ENCODE data around the gene VMAC. TPM values are rescaled to one million over a fixed set of nuclear protein-coding genes. Genes with fewer than 3 reads are reported as not detected.
"Not testable (repeated sequence)": the region's sequence is repeated elsewhere in the genome, so short reads cannot be mapped to it uniquely, and the experiment has no call there.

The VMAC gene, protein sequence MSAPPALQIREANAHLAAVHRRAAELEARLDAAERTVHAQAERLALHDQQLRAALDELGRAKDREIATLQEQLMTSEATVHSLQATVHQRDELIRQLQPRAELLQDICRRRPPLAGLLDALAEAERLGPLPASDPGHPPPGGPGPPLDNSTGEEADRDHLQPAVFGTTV
- total RNA-seq = 1 to 10 TPM; 1.7 to 3.9 (median 2.8) TPM
- long read RNA-seq = 0 reads

DNA sequence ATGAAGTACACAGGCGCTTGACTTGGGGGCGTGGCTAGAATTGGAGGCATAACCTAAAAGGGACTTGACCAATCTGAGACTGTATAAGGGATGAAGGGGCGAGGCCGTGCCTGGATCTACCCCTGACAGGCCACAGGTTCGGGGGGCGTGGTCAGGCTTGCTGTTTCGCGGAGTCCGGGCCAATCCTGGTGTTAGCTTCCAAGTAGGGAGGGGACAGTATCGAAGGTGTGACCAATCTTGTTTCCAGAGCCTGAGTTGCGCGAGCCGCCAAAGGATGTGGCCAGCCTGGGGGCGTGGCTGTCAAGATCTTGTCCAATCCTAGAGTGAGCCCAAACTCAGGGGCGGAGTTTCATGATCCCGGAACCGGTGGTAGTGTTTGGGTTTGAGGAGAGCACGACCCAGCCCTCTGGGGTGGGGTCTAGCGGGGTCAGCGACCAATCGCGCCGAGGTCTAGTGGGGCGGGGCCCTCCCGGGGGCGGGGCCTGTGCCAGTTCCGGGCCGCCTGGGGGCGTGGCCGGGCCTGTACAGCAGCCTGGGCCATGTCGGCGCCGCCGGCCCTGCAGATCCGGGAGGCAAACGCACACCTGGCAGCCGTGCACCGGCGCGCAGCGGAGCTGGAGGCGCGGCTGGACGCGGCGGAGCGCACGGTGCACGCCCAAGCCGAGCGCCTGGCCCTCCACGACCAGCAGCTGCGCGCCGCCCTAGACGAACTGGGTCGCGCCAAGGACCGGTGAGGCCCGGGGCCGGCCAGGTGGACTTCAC lies at the start of gene VMAC:
Gene VMAC, plus strand, starts transcription at position 521 of the 762 bp plus-strand sequence. Its CDS starts 19 bp downstream, at position 540.
- WGBS (ENCODE audit: insufficient coverage, low coverage, low lambda C conversion rate, missing lambda C conversion rate) = 0% methylated on average over 5 of the region's 61 CpGs
- H3K4me3 ChIP-seq = peak within 1 kb of the TSS; percentile 88 to 99 (median 99)
- peak within 1 kb of the TSS; percentile 73 to 88 (median 76) for H3K27ac ChIP-seq
- TF ChIP-seq, protein P1, sequence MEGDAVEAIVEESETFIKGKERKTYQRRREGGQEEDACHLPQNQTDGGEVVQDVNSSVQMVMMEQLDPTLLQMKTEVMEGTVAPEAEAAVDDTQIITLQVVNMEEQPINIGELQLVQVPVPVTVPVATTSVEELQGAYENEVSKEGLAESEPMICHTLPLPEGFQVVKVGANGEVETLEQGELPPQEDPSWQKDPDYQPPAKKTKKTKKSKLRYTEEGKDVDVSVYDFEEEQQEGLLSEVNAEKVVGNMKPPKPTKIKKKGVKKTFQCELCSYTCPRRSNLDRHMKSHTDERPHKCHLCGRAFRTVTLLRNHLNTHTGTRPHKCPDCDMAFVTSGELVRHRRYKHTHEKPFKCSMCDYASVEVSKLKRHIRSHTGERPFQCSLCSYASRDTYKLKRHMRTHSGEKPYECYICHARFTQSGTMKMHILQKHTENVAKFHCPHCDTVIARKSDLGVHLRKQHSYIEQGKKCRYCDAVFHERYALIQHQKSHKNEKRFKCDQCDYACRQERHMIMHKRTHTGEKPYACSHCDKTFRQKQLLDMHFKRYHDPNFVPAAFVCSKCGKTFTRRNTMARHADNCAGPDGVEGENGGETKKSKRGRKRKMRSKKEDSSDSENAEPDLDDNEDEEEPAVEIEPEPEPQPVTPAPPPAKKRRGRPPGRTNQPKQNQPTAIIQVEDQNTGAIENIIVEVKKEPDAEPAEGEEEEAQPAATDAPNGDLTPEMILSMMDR (IDR thresholded peaks at IDR 0.05) = no peak
- TF ChIP-seq POLR2A (IDR thresholded peaks at IDR 0.05) = peak; percentile 87
- peaks cover 0 to 34% (median 5%) of the 10 kb centered on the region in 4 donors for H3K4me1 ChIP-seq
- ATAC-seq (peak; percentile 75 to 86 (median 80)), DNase-seq (peak; percentile 100)
- no peaks in the 10 kb centered on the region for H3K9me3 ChIP-seq
- H3K36me3 ChIP-seq = peaks cover 0 to 5% (median 2%) of the 10 kb centered on the region in 4 donors
- intact Hi-C loops (cut with DNase I) = no loop called here
- no peaks in the 10 kb centered on the region for H3K27me3 ChIP-seq

DNA sequence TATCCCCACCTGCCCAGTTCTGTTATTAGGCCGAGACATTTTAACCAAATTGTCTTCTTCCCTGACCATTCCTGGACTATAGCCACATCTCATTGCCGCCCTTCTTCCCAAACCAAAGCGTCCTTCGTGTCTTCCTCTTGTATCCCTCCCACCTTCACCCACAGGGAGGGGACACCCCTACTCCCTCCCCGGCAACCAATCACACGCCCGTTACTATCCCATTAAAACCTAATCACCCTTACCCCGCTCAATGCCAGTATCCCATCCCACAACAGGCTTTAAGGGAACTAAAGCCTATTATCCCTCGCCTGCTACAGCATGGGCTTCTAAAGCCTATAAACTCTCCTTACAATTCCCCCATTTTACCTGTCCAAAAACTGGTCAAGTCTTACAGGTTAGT lies 49.5 kb upstream of the VMAC start:
- H3K9me3 ChIP-seq; ATAC-seq; H3K27me3 ChIP-seq; intact Hi-C loops (cut with DNase I); H3K4me1 ChIP-seq; H3K4me3 ChIP-seq; H3K27ac ChIP-seq; H3K36me3 ChIP-seq; DNase-seq: not testable (repeated sequence)
- 90% methylated on average over 9 of the region's 9 CpGs for WGBS (ENCODE audit: insufficient coverage, low coverage, low lambda C conversion rate, missing lambda C conversion rate)

DNA sequence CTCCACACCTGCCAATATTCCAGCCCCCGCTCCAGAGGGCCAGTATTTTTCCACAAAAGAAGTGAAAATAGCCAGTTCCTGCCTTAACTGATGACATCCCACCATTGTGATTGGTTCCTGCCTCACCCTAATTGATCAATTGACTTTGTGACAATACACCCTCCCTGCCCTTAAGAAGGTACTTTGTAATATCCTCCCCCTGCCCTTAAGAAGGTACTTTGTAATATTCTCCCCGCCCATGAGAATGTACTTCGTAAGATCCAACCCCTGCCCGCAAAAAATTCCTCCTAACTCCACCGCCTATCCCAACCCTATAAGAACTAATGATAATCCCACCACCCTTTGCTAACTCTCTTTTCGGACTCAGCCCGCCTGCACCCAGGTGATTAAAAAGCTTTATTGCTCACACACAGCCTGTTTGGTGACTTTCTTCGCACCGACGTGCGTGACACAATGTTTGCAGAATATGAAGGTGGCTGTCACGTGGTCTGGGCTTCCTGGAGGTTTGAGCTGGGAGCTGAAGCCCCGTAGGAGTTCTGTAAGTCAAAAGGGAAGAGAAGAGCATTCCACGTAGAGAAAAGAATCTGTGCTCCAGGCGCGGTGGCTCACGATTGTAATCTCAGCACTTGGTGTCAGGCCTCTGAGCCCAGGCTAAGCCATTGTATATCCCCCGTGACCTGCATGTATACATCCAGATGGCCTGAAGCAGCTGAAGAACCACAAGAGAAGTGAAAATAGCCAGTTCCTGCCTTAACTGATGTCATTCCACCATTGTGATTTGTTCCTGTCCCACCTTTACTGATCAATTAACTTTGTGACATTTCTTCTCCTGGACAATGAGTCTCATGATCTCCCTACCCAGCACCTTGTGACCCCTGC lies 47.2 kb upstream of the VMAC start:
- H3K27me3 ChIP-seq = no peaks in the 10 kb centered on the region
- DNase-seq = no peak
- WGBS (ENCODE audit: insufficient coverage, low coverage, low lambda C conversion rate, missing lambda C conversion rate) = 82% methylated on average over 12 of the region's 18 CpGs
- H3K9me3 ChIP-seq = no peaks in the 10 kb centered on the region
- intact Hi-C loops (cut with DNase I) = no loop called here
- H3K27ac ChIP-seq = no peak overlapping the region
- TF ChIP-seq, protein P1 (IDR thresholded peaks at IDR 0.05) = no peak
- no peak for TF ChIP-seq POLR2A (IDR thresholded peaks at IDR 0.05)
- H3K36me3 ChIP-seq = no peaks in the 10 kb centered on the region
- ATAC-seq = no peak
- no peak overlapping the region for H3K4me3 ChIP-seq
- no peaks in the 10 kb centered on the region for H3K4me1 ChIP-seq

DNA sequence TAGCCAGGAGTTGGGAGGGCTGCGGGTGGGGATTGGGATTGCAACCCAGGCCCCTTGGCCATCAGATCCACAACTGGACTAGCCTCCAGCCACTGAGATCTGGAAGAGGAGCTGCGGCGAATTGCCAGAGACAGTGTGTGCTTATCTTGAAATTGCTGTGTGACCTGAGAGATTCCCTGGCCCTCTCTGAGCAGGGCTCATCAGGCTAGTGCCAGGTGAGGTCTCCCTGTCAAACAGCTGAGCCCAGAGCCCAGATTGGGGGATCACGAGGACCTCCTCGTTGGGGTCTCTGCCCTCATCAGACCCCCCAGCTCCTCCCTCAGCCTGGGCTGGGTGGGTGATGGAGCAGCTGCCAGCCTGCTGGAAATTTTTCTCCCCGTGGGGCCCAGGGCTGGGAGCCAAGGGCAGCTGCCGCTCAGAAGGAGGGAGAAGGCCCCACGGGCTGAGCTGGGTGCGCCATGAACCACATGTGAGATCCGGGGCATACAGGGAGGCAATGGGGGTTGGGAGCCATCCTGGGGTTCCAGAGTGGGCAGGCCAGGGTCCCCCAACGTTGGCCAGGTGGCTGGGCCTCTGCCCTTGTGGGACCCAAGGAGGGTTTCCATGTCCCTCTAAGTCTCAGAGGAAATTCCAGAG lies 41.5 kb upstream of the VMAC start:
- Histone ChIP-seq H3K27me3 (no peaks in the 10 kb centered on the region), H3K36me3 (no peaks in the 10 kb centered on the region), H3K4me1 (no peaks in the 10 kb centered on the region), H3K9me3 (no peaks in the 10 kb centered on the region), H3K27ac (no peak overlapping the region), H3K4me3 (no peak overlapping the region)
- TF ChIP-seq, protein P1 (IDR thresholded peaks at IDR 0.05) = no peak
- TF ChIP-seq POLR2A (IDR thresholded peaks at IDR 0.05) = no peak
- WGBS (ENCODE audit: insufficient coverage, low coverage, low lambda C conversion rate, missing lambda C conversion rate) = 51% methylated on average over 3 of the region's 11 CpGs
- DNase-seq (no peak), ATAC-seq (no peak)
- intact Hi-C loops (cut with DNase I) = no loop called here

Measured in right lobe of liver (tissue), 6 donors.